AG04450 (cell line): ENCODE data around the gene PRR13. TPM values are rescaled to one million over a fixed set of nuclear protein-coding genes. Genes with fewer than 3 reads are reported as not detected.

Source experiments
- CTCF ChIA-PET: fragments of 300-600, 350-600 bp; formaldehyde crosslinking; extraction: SDS; loops from one replicate; lab custom pipeline; 2022; ENCODE audit warnings: antibody characterized with exemption, inconsistent platforms; lab: Charles Lee
- POLR2A ChIA-PET: fragments of 350-600 bp; formaldehyde crosslinking; extraction: SDS; loops from one replicate; lab custom pipeline; 2021; ENCODE audit warnings: antibody characterized with exemption, inconsistent platforms; lab: Yijun Ruan, JAX
- DNase-seq: peaks from one replicate; pipeline ENCODE4 v3.0.0-alpha.2; 2011; ENCODE audit warnings: low read depth, low spot score
- H3K27ac ChIP-seq: one replicate; pipeline ENCODE4 v1.5.1; 2012; ENCODE audit warnings: low read depth, low read length, control low read depth
- H3K27me3 ChIP-seq: one replicate; pipeline ENCODE4 v1.6.0; 2012; ENCODE audit warnings: low read length; ENCODE audit not compliant: control insufficient read depth, insufficient read depth
- H3K4me3 ChIP-seq: 2 replicates; pipeline ENCODE4 v1.5.1; 2011; ENCODE audit warnings: mild to moderate bottlenecking, low read depth, low read length, control low read depth
- H3K9me3 ChIP-seq: 2 replicates; pipeline ENCODE4 v1.5.1; 2012; ENCODE audit warnings: low read length; ENCODE audit not compliant: control insufficient read depth, insufficient read depth
- polyA plus RNA-seq: library from polyadenylated mRNA; depleted of rRNA; stranded (reverse); fragments of >200 nt; gene quantifications from 2 replicates; pipeline ENCODE4 v1.2.3, GENCODE V29; 2011
- TF ChIP-seq, protein P1 (sequence below): IDR thresholded peaks from 2 replicates; pipeline ENCODE4 v1.5.1; 2011; ENCODE audit warnings: low read depth, low read length, control low read depth, inconsistent platforms

The PRR13 gene
- polyA plus RNA-seq, 1 experiment: 71.4 TPM

DNA sequence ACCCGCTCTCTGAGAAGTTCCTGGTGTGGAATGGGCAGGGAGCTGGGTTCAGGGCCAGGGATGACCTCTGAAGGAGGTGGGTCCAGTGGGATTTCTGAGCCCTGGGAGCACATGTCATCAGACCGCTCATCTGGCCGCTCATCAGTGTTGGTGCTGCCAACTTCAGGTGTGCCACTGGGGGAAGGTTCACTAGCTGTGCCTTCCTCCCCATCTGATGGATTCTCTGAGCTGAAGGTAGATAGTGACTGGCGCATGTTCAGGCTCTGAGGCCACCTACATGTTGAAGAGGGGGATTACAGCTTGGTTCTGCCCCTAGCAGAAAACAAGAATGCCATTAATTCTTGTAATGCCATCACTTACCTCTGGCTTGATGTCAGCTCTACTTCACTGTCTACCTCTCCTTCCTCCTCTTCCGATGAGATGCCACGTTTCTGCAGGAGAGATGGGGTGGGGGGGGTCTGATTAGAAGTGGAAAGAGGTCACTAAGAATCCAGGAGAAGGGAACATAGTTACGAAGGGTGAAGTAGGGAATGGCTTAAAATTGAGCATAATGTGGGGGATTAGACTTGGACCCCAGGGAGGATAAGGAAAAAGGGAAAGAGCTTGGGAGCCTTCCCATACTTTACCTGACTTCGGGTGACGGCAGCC is 40.5 kb downstream of the PRR13 start:
- Histone ChIP-seq H3K27me3 (no peaks in the 10 kb centered on the region), H3K27ac (peak overlapping the region; percentile 52), H3K4me3 (no peak overlapping the region), H3K9me3 (no peaks in the 10 kb centered on the region)
- TF ChIP-seq, protein P1, sequence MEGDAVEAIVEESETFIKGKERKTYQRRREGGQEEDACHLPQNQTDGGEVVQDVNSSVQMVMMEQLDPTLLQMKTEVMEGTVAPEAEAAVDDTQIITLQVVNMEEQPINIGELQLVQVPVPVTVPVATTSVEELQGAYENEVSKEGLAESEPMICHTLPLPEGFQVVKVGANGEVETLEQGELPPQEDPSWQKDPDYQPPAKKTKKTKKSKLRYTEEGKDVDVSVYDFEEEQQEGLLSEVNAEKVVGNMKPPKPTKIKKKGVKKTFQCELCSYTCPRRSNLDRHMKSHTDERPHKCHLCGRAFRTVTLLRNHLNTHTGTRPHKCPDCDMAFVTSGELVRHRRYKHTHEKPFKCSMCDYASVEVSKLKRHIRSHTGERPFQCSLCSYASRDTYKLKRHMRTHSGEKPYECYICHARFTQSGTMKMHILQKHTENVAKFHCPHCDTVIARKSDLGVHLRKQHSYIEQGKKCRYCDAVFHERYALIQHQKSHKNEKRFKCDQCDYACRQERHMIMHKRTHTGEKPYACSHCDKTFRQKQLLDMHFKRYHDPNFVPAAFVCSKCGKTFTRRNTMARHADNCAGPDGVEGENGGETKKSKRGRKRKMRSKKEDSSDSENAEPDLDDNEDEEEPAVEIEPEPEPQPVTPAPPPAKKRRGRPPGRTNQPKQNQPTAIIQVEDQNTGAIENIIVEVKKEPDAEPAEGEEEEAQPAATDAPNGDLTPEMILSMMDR: peak; percentile 31
- POLR2A ChIA-PET: interaction anchor here (0.6 to 6.2 kb wide), 9 partner anchors 9 to 157 kb away, joined by 3 to 50 read pairs (median 4); partner anchors contain the start of genes MAP3K12 and TARBP2
- no peak for DNase-seq
- CTCF ChIA-PET: interaction anchor here (1.2 to 1.5 kb wide), 3 partner anchors 61 to 160 kb away, joined by 3 to 7 read pairs (median 6); partner anchors contain the start of gene AAAS

DNA sequence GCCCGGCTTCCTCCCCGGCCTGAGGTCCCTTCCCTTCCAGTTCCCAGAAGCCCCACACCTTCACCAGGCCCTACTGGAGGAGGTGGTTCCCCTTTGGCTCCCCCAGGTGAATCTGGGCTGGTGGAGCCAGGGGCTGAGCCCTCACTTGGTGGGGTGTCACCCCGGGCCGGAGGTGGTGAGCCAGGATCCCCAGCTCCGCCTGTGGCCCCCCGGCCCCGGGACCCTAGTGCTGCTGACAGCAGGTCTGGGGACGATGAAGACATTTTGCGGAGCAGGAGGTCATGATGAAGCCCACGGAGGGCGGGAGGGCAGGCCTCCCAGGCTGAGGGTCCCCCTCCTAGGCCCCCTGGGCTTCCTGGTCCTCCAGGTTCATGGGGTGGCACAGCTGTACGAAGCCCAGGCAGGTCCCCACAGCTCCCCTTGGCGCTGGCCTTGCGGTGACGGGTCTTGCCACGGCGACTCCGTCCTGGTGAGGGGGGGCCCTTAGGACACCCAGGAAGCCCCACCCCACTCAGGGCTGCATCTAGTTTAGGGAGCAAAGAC is 41.2 kb downstream of the PRR13 start:
- DNase-seq: no peak
- no peaks in the 10 kb centered on the region for H3K27me3 ChIP-seq
- no peak overlapping the region for H3K4me3 ChIP-seq
- H3K27ac ChIP-seq: peak overlapping the region; percentile 52
- TF ChIP-seq, protein P1: no peak
- CTCF ChIA-PET: interaction anchor here (0.7 to 1.5 kb wide), 3 partner anchors 50 to 161 kb away, joined by 3 to 7 read pairs (median 5); partner anchors contain the start of gene AAAS
- no peaks in the 10 kb centered on the region for H3K9me3 ChIP-seq
- POLR2A ChIA-PET: interaction anchor here (0.8 to 6.2 kb wide), 7 partner anchors 8 to 26 kb away, joined by 3 to 50 read pairs (median 7); partner anchors contain the start of genes MAP3K12 and TARBP2

DNA sequence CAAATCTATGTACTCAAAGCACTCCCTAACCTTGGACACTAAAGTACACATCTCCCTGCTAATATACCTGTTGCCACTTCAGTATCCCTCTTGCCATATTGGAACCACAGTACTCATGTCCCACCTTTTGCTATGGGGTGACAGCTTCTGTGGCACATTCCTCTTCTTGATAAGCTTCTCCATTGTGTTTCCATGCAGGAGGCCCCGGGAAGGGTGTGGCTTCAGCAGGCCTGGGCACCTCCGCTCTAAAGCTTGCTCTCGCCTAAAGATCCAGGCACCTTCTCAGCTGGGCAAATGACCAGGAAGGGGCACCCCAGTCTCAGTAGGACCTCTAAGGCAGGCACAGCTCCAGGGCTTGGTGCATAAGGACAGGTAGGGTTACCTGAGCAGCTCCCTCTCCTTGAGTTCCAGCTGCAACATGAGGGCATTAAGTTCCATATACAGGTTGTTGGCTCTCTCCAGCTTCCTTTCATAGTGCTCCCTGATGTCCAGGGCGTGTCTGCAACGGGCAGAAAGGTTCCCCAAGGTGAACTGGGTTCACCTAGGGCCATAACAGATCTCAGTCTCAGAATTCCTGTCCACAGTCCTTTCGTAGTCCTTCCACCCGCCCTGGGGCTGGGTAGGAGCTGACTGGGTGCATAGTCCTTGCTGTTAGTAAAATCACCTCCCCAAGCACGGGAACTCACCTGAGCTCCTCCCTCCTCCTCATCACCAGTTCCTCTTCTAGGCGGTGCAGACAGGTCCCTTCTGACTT is 41.9 kb downstream of the PRR13 start:
- Histone ChIP-seq H3K27me3 (no peaks in the 10 kb centered on the region), H3K27ac (peak overlapping the region; percentile 21), H3K4me3 (no peak overlapping the region), H3K9me3 (no peaks in the 10 kb centered on the region)
- TF ChIP-seq, protein P1: no peak
- CTCF ChIA-PET: interaction anchor here (0.7 to 1.0 kb wide), 2 partner anchors 50 to 131 kb away, joined by 4 to 5 read pairs; no protein-coding TSS in a partner anchor
- POLR2A ChIA-PET: interaction anchor here (1.0 to 6.2 kb wide), 3 partner anchors 9 to 26 kb away, joined by 3 to 50 read pairs (median 4); partner anchors contain the start of genes MAP3K12 and TARBP2
- no peak for DNase-seq

DNA sequence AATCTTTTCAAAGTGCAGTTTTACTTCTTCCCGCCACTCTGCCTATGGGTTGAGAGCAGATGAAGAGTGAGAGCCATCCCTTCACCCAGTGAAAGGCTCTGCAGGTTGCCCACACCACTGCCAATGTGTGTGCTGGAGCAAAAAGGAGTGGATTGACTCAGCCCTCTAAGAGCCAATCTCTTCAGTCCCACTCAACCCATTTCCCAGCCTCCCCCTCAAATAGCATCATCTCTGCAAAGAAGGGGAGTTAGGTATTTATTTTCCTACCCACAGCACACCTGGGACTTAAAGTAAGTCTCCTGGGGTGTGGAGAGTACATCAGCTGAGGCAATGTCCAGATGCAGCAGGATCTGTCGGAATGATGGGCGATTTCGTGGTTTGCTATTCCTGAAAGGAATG is 42.4 kb downstream of the PRR13 start:
- TF ChIP-seq, protein P1: no peak
- Histone ChIP-seq H3K27ac (no peak overlapping the region), H3K4me3 (no peak overlapping the region), H3K9me3 (no peaks in the 10 kb centered on the region), H3K27me3 (no peaks in the 10 kb centered on the region)
- CTCF ChIA-PET: interaction anchor here (1.0 kb wide), 1 partner anchor 132 kb away, joined by 4 read pairs; no protein-coding TSS in a partner anchor
- DNase-seq: no peak
- POLR2A ChIA-PET: interaction anchor here (1.0 to 6.2 kb wide), 2 partner anchors 16 to 25 kb away, joined by 3 to 50 read pairs; partner anchors contain the start of genes MAP3K12 and TARBP2
